C4-2B (cell line): ENCODE data around the gene MLLT1.

ENCODE experiments used
- H3K27ac ChIP-seq: fragments of 450-650 bp; 2 replicates; pipeline ENCODE4 v1.5.1; 2017
- ZFX ChIP-seq: fragments of 450-650 bp; IDR thresholded peaks from 2 replicates; pipeline ENCODE4 v1.6.1; 2017
- TF ChIP-seq, protein P1 (sequence below): fragments of 450-650 bp; conservative IDR thresholded peaks from 2 replicates; pipeline ENCODE4 v1.5.1; 2017; ENCODE audit warnings: mild to moderate bottlenecking

MLLT1 gene

DNA sequence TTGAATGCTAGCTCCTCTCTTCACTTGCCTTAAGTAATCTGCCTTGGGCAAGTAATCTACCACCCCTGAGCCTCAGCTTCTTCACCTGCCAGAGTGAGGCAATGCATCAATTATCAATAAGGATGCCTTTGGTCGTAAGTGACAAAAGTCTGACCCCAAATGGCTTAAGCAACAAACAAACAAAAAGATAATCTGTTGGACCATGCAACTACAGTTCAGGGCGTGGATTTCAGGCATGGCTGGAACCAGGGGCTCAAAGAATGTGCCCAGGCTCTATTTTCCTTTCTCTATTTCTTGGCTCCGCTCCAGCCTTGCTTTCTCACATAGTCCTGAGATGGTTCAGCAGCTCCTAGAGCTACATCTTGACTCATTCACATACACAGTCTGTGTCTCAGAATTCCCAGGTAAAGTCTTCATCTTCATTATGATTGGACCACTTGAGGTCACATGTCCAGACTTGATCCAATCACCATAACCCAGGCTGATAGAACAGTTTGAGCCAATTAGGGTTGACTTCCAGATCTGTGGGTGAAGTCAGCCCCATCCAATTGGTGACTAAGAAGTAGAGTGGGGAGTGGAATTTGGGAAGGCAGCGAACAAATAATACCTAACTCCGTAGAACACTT is 114.8 kb downstream of the MLLT1 start:
- no peak for TF ChIP-seq ZFX
- TF ChIP-seq, protein P1, sequence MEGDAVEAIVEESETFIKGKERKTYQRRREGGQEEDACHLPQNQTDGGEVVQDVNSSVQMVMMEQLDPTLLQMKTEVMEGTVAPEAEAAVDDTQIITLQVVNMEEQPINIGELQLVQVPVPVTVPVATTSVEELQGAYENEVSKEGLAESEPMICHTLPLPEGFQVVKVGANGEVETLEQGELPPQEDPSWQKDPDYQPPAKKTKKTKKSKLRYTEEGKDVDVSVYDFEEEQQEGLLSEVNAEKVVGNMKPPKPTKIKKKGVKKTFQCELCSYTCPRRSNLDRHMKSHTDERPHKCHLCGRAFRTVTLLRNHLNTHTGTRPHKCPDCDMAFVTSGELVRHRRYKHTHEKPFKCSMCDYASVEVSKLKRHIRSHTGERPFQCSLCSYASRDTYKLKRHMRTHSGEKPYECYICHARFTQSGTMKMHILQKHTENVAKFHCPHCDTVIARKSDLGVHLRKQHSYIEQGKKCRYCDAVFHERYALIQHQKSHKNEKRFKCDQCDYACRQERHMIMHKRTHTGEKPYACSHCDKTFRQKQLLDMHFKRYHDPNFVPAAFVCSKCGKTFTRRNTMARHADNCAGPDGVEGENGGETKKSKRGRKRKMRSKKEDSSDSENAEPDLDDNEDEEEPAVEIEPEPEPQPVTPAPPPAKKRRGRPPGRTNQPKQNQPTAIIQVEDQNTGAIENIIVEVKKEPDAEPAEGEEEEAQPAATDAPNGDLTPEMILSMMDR = no peak
- H3K27ac ChIP-seq = no peak overlapping the region

GRCh38 chr19:6161271-6161850 is 118.4 kb downstream of the MLLT1 start:
- TF ChIP-seq ZFX = no peak
- TF ChIP-seq, protein P1 = no peak
- no peak overlapping the region for H3K27ac ChIP-seq
